Colonic mucosa (tissue), 4 donors: Measurements from ENCODE around the gene FHL2. TPM values are rescaled to one million over a fixed set of nuclear protein-coding genes. Genes with fewer than 3 reads are reported as not detected.
A peak's percentile ranks its signal among the peaks of the same experiment; 100 is the strongest.

ENCODE experiments used
- DNase-seq: peaks from one replicate; pipeline ENCODE4 v3.0.0-alpha.2; 2020
- H3K27ac ChIP-seq: fragments of 200-600 bp; one replicate; pipeline ENCODE4 v1.8.0; 2021
- H3K27me3 ChIP-seq: fragments of 200-600 bp; one replicate; pipeline ENCODE4 v1.8.0; 2021
- H3K36me3 ChIP-seq: fragments of 200-600 bp; one replicate; pipeline ENCODE4 v1.8.0; 2021
- H3K4me1 ChIP-seq: fragments of 200-600 bp; one replicate; pipeline ENCODE4 v1.8.0; 2021; ENCODE audit warnings: mild to moderate bottlenecking
- H3K4me3 ChIP-seq: fragments of 200-600 bp; one replicate; pipeline ENCODE4 v1.8.0; 2021
- H3K9ac ChIP-seq, 2 donors: one replicate each; pipeline ENCODE4 v1.7.0; 2013; ENCODE audit warnings: control low read depth in 2 of 2, low read depth in 2 of 2, low read length in 2 of 2
- H3K9me3 ChIP-seq: fragments of 200-600 bp; one replicate; pipeline ENCODE4 v1.8.0; 2021
- intact Hi-C: fragments of 100-400 bp; cut with DNase I; formaldehyde crosslinking; loops from one replicate; pipeline ENCODE4 v1.14.1; 2022
- total RNA-seq, 2 donors: library from RNA; stranded (reverse); fragmentation: NEBNext Ultra II Directional in 1 of 2; extraction: Animal tissue kit (Norgen Biotek cat#: 25700) in 1 of 2; gene quantifications; one replicate each; pipeline ENCODE4 v1.2.1, GENCODE V29; 2021
- TF ChIP-seq, protein P1 (sequence below): fragments of 200-600 bp; IDR thresholded peaks from one replicate; pipeline ENCODE4 v1.8.0; 2022; ENCODE audit warnings: antibody characterized with exemption, mild to moderate bottlenecking
- donor health status: healthy.
- donor health status: DM: no; HTN: no; CAD: no.
- donor health status: DM: no; HTN: no; CAD: no.

Gene FHL2
- total RNA-seq, 2 donors from 2014 or later = 103 to 212 TPM

DNA sequence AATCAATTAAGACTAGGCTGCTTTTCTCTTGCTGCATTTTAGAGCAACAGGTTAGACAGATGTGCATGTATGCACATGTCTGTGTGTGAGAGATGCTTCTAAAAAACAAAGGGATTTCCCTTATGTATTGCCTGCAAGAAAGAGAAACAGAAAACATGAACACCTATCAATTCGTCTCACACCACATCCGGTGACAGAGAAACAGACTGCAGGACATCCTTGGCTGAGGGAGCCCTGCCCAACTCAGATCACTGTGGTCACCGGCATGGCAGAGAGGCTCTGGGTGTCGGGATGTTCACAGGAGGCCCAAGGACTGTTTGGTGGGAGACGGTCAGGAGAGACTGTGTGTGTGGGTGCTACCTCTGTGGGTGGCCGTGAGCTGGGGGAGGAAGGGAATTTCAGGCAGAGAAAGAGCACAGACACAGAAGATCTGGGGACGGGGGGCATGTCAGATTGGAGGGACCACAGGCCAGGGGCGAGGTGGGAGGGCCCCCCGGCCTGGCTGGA, 24.9 kb downstream of the FHL2 start:
- Histone ChIP-seq H3K9me3 (no peaks in the 10 kb centered on the region), H3K9ac (no peak overlapping the region), H3K27me3 (no peaks in the 10 kb centered on the region), H3K4me3 (no peak overlapping the region), H3K36me3 (peaks cover 15% of the 10 kb centered on the region), H3K4me1 (no peaks in the 10 kb centered on the region), H3K27ac (peak overlapping the region; percentile 15)
- intact Hi-C loops = no loop called here
- TF ChIP-seq, protein P1, sequence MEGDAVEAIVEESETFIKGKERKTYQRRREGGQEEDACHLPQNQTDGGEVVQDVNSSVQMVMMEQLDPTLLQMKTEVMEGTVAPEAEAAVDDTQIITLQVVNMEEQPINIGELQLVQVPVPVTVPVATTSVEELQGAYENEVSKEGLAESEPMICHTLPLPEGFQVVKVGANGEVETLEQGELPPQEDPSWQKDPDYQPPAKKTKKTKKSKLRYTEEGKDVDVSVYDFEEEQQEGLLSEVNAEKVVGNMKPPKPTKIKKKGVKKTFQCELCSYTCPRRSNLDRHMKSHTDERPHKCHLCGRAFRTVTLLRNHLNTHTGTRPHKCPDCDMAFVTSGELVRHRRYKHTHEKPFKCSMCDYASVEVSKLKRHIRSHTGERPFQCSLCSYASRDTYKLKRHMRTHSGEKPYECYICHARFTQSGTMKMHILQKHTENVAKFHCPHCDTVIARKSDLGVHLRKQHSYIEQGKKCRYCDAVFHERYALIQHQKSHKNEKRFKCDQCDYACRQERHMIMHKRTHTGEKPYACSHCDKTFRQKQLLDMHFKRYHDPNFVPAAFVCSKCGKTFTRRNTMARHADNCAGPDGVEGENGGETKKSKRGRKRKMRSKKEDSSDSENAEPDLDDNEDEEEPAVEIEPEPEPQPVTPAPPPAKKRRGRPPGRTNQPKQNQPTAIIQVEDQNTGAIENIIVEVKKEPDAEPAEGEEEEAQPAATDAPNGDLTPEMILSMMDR = no peak
- DNase-seq = no peak

GRCh38 chr2:105373344-105373781, 25.5 kb downstream of the FHL2 start:
- Histone ChIP-seq H3K4me1 (no peaks in the 10 kb centered on the region), H3K9me3 (no peaks in the 10 kb centered on the region), H3K36me3 (peaks cover 11% of the 10 kb centered on the region), H3K27me3 (no peaks in the 10 kb centered on the region), H3K4me3 (no peak overlapping the region), H3K9ac (no peak overlapping the region), H3K27ac (no peak overlapping the region)
- TF ChIP-seq, protein P1 = no peak
- DNase-seq = no peak
- intact Hi-C loops = no loop called here

- H3K36me3 ChIP-seq = peaks cover 11% of the 10 kb centered on the region
- no peak overlapping the region for H3K4me3 ChIP-seq
- DNase-seq = no peak
- intact Hi-C loops = loop anchor here (2.0 kb wide), 1 partner anchor 149 kb away; no protein-coding TSS in a partner anchor
- TF ChIP-seq, protein P1 = no peak
- H3K27me3 ChIP-seq = no peaks in the 10 kb centered on the region
- no peaks in the 10 kb centered on the region for H3K9me3 ChIP-seq
- H3K27ac ChIP-seq = no peak overlapping the region
- H3K9ac ChIP-seq = no peak overlapping the region
- H3K4me1 ChIP-seq = no peaks in the 10 kb centered on the region
Observed at GRCh38 chr2:105371810-105372209, 27.0 kb downstream of the FHL2 start.

- Histone ChIP-seq H3K4me1 (no peaks in the 10 kb centered on the region), H3K9ac (no peak overlapping the region), H3K4me3 (no peak overlapping the region), H3K27me3 (no peaks in the 10 kb centered on the region), H3K27ac (no peak overlapping the region), H3K9me3 (no peaks in the 10 kb centered on the region), H3K36me3 (peaks cover 11% of the 10 kb centered on the region)
- DNase-seq = no peak
- intact Hi-C loops = loop anchor here (2.0 kb wide), 1 partner anchor 150 kb away; no protein-coding TSS in a partner anchor
- TF ChIP-seq, protein P1 = no peak
Observed at GRCh38 chr2:105371156-105371555, 27.7 kb downstream of the FHL2 start.

DNA sequence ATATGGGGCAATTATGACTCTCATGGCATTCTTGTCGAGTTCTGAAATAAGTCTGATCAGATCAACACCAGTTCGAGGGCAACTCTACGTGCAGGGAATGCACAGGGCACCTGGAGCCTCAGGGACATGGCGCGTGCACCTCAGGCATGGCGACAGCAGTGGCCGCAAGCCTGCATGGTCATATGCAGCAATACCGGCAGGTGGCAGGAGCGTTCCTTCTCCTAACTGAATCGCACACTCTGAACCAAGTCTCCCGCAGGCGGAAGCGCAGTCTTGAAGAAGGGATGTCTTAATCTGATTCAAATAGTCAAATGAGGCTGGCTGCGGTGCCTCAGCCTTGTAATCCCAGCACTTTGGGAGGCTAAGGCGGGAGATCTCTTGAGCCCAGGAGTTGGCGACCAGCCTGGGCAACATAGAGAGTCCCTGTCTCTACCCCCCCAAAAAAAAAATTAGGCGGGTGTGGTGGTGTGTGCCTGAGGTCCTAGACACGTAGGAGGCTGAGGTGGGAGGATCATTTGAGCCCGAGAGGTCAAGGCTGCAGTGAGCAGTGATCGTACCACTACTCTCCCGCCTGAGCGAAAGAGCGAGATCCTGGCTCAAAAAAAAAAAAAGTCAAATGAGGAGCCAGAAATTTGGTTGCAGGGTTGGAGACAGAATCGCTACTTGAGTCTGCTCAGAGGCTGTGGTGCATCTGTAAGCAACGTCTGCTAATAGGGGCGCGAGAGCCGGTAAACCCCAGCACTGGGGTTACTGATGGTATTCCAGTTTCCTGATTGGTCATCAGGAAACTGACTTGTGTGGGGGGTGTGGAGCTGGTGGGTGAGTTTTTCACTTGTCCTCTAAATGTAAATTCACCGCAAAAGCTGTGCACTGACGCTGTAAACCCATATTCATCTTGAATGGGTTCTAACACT, 28.8 kb downstream of the FHL2 start:
- TF ChIP-seq, protein P1 = peak; percentile 80
- peaks cover 11% of the 10 kb centered on the region for H3K36me3 ChIP-seq
- H3K9ac ChIP-seq = peak overlapping the region in 1 of 2 donors; percentile 9
- peak; percentile 90 for DNase-seq
- H3K9me3 ChIP-seq = no peaks in the 10 kb centered on the region
- no peak overlapping the region for H3K4me3 ChIP-seq
- H3K27ac ChIP-seq = no peak overlapping the region
- intact Hi-C loops = loop anchor here (2.0 kb wide), 1 partner anchor 151 kb away; no protein-coding TSS in a partner anchor
- no peaks in the 10 kb centered on the region for H3K27me3 ChIP-seq
- H3K4me1 ChIP-seq = no peaks in the 10 kb centered on the region
